Transverse colon (tissue), 4 donors: ENCODE measurements around the gene MFAP1.
"Not testable (repeated sequence)": the region's sequence is repeated elsewhere in the genome, so short reads cannot be mapped to it uniquely, and the experiment has no call there.

ENCODE experiments used
- EP300 ChIP-seq: sonication (generic); formaldehyde crosslinking; IDR thresholded peaks from one replicate; pipeline ENCODE4 v1.6.1; 2017; ENCODE audit warnings: antibody characterized with exemption, low read depth
- POLR2A ChIP-seq: fragments of 450-650 bp; IDR thresholded peaks from one replicate; pipeline ENCODE4 v1.6.1; 2016; ENCODE audit warnings: antibody characterized with exemption, mild to moderate bottlenecking, moderate library complexity
- POLR2AphosphoS5 ChIP-seq, 3 donors: sonication (generic); formaldehyde crosslinking; IDR thresholded peaks; one replicate each; pipeline ENCODE4 v1.6.1; 2016; ENCODE audit warnings: antibody characterized with exemption in 3 of 3
- TF ChIP-seq, protein P1 (sequence below), 5 experiments: fragments of 200-600 bp in 3 of 5; fragments of 450-650 bp in 2 of 5; sonication (generic) in 3 of 5; IDR thresholded peaks; 1 replicate in 2 of 5; 2 replicates in 3 of 5; pipeline ENCODE4 v1.5.1; 2016 to 2017; ENCODE audit warnings: antibody characterized with exemption in 5 of 5, inconsistent platforms in 3 of 5, mild to moderate bottlenecking in 2 of 5, moderate library complexity in 1 of 5

DNA sequence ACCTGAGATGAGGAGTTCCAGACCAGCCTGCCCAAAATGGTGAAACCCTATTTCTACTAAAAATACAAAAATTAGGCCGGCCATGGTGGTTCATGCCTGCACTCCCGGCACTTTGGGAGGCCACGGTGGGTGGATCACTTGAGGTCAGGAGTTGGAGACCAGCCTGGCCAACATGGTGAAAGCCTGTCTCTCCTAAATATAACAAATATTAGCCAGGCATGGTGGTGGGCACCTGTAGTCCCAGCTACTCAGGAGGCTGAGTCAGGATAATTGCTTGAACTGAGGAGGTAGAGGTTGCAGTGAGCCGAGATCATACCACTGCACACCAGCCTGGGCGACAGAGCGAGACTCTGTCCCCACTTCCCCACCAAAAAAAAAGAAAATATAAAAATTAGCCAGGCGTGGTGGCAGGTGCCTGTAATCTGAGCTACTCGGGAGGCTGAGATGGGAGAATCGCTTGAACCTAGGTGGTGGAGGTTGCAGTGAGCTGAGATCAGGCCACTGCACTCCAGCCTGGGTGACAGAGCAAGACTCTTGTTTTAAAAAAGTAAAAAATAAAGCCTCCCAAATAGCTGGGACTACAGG, 6.3 kb upstream of the MFAP1 start:
- TF ChIP-seq, protein P1, sequence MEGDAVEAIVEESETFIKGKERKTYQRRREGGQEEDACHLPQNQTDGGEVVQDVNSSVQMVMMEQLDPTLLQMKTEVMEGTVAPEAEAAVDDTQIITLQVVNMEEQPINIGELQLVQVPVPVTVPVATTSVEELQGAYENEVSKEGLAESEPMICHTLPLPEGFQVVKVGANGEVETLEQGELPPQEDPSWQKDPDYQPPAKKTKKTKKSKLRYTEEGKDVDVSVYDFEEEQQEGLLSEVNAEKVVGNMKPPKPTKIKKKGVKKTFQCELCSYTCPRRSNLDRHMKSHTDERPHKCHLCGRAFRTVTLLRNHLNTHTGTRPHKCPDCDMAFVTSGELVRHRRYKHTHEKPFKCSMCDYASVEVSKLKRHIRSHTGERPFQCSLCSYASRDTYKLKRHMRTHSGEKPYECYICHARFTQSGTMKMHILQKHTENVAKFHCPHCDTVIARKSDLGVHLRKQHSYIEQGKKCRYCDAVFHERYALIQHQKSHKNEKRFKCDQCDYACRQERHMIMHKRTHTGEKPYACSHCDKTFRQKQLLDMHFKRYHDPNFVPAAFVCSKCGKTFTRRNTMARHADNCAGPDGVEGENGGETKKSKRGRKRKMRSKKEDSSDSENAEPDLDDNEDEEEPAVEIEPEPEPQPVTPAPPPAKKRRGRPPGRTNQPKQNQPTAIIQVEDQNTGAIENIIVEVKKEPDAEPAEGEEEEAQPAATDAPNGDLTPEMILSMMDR (IDR thresholded peaks at IDR 0.05): not testable (repeated sequence)
- TF ChIP-seq EP300; POLR2A; POLR2AphosphoS5 (IDR thresholded peaks at IDR 0.05): not testable (repeated sequence)
